Liver (tissue), 3 donors: ENCODE measurements around the gene GJB5.

ENCODE experiments used
- ATF3 ChIP-seq: IDR thresholded peaks from 2 replicates; pipeline ENCODE4 v1.6.1; 2016; ENCODE audit warnings: antibody characterized with exemption
- CTCF ChIP-seq: fragments of 150-350 bp; IDR thresholded peaks from 2 replicates; pipeline ENCODE4 v1.5.1; 2017; ENCODE audit warnings: improper control_type of control experiment, low read depth, low read length; ENCODE audit not compliant: missing input control
- EGR1 ChIP-seq, 2 donors: IDR thresholded peaks; 2 replicates each; pipeline ENCODE4 v1.6.1; 2016 to 2018; ENCODE audit warnings: antibody characterized with exemption in 2 of 2, low read depth in 2 of 2
- HNF4A ChIP-seq, 2 donors: conservative IDR thresholded peaks; 2 replicates each; pipeline ENCODE4 v1.6.1; 2016; ENCODE audit warnings: antibody characterized with exemption in 2 of 2, mild to moderate bottlenecking in 2 of 2
- HNF4G ChIP-seq: IDR thresholded peaks from 2 replicates; pipeline ENCODE4 v1.6.1; 2016; ENCODE audit warnings: antibody characterized with exemption
- JUND ChIP-seq, 2 donors: IDR thresholded peaks; 2 replicates each; pipeline ENCODE4 v1.6.1; 2016; ENCODE audit warnings: antibody characterized with exemption in 2 of 2
- NR2F2 ChIP-seq: IDR thresholded peaks from 2 replicates; pipeline ENCODE4 v1.6.1; 2016; ENCODE audit warnings: antibody characterized with exemption
- RAD21 ChIP-seq, 2 donors: IDR thresholded peaks; 2 replicates each; pipeline ENCODE4 v1.6.1; 2016; ENCODE audit warnings: antibody characterized with exemption in 2 of 2, mild to moderate bottlenecking in 2 of 2
- REST ChIP-seq: IDR thresholded peaks from 2 replicates; pipeline ENCODE4 v1.6.1; 2016; ENCODE audit warnings: antibody characterized with exemption, mild to moderate bottlenecking
- TAF1 ChIP-seq: conservative IDR thresholded peaks from 2 replicates; pipeline ENCODE4 v1.6.1; 2016; ENCODE audit warnings: antibody characterized with exemption, mild to moderate bottlenecking
- YY1 ChIP-seq: IDR thresholded peaks from 2 replicates; pipeline ENCODE4 v1.6.1; 2016; ENCODE audit warnings: antibody characterized with exemption, mild to moderate bottlenecking
- ZBTB33 ChIP-seq: IDR thresholded peaks from 2 replicates; pipeline ENCODE4 v1.6.1; 2016; ENCODE audit warnings: antibody characterized with exemption
- donor health status: healthy.
- donor health status: healthy.

- TF ChIP-seq HNF4G (no peak), CTCF (no peak), ATF3 (no peak), YY1 (no peak), TAF1 (no peak), HNF4A (conservative IDR thresholded peaks at IDR 0.05) (no peak), REST (no peak), RAD21 (IDR thresholded peaks at IDR 0.05) (no peak), JUND (IDR thresholded peaks at IDR 0.05) (no peak), EGR1 (IDR thresholded peaks at IDR 0.05; ENCODE audit: low read depth in 2 of 2) (no peak), ZBTB33 (no peak), NR2F2 (no peak)
Measured at GRCh38 chr1:34781844-34782391, 27.1 kb downstream of the GJB5 start.
